Activated CD8-positive, alpha-beta memory T cell treated with anti-CD3 and anti-CD28 coated beads, Interleukin-2, amount 50 U/mL, for 1 hour (primary cell): ENCODE results near the gene INPP5B.

ENCODE experiments used
- DNase-seq: peaks from one replicate; pipeline ENCODE4 v3.0.0-alpha.2; 2020; ENCODE audit errors: extremely low read depth

Gene INPP5B

DNA sequence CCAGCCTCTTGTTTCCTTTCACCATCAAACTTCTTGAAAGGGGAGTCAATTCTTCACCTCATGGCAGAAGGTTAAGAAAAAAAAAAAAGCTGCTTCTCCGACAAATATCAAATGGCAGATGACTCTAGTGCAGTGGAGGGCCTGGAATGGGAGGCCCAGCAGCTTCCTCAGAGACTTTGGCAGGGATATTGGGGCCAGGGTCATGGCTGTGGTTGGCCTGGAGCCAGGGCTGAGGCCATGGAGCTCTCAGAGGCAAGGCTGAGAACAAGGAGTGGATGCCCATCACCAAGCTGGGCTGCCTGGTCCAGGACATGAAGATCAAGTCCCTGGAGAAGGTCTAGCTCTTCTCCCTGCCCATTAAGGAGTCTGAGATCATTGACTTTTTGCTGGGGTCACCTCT is 106.1 kb downstream of the INPP5B start:
- DNase-seq: no peak

DNA sequence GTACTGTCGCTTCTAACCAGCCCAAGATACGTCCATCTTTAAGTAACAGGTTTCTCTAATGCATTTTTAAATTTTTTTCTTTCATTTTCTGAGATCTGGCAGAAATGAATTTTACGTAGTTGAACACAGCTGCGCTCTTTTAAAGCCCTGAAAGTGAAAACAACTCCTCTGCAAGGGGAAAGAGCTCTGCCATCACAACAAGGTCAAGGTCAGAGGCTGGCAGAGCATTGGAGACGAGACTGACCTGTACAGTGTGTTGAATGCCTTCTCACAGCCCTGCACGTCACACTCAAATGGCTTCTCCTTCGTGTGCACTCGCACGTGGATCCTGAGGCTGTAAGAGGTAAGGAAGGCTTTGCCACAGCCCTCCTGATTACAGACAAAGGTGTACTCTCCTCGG is 107.2 kb downstream of the INPP5B start:
- DNase-seq: no peak

DNA sequence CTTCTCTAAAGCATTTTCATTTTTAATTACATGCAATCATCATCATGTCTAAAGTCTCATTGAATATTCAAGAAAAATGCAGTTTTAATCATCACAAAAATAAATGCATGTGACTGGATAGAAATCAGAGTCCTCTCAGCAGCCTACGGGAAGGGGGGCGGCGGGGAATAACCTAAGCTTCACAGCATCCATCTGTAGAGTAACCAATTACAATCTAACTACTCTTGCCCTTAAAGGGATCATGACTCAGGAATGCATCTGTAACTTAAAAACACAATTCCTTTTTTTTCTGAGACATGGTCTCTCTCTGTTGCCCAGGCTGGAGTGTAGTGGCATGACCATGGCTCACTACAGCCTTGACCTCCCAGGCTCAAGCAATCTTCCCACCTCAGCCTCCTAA is 110.1 kb downstream of the INPP5B start:
- no peak for DNase-seq

DNA sequence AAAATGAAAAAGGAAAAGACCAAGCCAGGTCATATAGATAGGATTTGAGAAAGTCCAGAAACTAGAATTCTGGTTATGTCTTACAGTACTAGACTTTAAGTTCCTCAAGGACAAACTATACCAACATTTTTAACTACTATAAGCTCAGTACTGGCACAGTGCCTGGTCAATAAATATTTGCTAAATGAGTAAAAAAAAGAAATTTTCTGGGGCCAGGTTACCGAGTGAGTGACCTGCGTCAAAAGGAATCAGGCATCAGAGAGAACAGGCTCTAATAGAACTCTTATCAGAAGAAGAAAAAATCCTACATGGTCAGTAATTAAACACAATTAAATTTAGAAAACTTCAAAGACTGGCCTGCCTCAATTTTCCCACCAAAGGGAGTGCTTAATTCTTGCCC is 115.0 kb downstream of the INPP5B start:
- DNase-seq: no peak

DNA sequence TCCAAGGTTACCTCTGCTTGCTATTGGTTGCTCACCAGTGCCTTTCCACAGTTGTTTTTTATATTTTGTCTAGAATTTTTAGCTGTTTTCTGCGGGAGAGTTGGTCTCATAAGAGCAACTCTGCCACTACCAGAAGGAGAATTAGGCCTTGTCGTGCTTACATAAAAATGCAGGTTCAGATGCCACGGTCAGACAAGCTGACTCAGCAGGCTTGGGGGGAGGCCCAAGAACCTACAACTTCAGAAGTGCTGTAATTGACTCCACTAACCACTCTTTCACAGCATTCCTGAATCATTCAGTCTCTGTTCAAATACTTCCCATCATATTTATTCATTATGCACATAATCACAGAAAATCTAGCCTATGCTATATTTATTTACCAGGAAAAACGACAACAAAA is 115.7 kb downstream of the INPP5B start:
- no peak for DNase-seq

DNA sequence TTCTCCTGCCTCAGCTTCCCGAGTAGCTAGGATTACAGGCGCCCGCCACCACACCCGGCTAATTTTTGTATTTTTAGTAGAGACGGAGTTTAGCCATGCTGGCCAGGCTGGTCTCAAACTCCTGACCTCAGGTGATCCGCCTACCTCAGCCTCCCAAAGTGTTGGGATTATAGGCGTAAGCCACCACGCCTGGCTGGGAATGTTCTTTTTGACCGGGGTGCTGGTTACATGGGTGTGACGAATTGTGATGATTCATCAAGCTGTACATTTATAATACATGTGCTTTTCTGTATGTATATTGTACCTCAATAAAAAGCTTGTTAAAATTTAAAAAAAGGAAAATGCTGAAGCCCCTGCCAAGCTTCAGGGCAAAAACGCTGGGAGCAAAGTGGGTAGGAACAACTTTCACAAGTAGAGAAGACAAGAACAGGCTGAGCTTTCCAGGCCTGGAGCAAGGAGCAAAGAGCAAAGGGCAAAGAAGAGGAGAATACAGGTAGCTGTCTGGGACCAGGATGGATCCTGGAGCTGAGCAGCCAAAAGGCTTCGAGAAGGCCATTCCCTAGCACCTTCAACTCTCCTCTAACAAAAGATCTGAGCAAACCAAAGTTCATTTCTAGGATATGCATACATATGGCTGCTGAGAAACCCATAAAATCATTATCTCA is 118.3 kb downstream of the INPP5B start:
- no peak for DNase-seq

DNA sequence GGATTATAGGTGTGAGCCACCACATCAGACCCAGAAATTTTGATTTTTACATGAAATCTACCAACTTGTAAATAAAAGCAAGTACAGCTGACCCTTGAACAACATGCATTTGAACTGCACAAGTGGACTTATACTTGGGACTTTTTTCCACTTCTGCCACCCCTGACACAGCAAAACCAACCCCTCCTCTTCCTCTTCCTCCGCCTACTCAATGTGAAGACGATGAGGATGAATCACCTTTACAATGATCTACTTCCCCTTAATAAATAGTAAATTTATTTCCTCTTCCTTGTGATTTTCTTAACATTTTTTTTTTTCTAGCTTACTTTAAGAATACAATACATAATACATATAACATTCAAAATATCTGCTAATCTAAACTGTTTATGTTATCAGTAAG is 121.3 kb downstream of the INPP5B start:
- no peak for DNase-seq

DNA sequence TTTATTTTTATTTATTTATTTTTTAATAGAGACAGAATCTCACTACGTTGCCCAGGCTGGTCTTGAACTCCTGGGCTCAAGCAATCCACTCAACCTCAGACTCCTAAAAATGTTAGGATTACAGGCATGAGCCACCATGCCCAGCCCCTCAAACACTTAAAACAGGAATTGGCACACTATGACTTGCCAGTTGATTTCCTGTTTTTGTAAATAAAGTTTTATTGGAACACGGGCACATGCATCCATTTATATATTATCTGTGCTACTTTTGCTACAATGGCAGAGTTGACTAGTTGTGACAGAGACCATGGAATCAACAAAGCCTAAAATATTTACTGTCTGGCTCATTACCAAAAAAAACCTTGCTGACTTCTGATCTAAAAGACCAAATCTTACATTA is 122.9 kb downstream of the INPP5B start:
- DNase-seq: no peak

DNA sequence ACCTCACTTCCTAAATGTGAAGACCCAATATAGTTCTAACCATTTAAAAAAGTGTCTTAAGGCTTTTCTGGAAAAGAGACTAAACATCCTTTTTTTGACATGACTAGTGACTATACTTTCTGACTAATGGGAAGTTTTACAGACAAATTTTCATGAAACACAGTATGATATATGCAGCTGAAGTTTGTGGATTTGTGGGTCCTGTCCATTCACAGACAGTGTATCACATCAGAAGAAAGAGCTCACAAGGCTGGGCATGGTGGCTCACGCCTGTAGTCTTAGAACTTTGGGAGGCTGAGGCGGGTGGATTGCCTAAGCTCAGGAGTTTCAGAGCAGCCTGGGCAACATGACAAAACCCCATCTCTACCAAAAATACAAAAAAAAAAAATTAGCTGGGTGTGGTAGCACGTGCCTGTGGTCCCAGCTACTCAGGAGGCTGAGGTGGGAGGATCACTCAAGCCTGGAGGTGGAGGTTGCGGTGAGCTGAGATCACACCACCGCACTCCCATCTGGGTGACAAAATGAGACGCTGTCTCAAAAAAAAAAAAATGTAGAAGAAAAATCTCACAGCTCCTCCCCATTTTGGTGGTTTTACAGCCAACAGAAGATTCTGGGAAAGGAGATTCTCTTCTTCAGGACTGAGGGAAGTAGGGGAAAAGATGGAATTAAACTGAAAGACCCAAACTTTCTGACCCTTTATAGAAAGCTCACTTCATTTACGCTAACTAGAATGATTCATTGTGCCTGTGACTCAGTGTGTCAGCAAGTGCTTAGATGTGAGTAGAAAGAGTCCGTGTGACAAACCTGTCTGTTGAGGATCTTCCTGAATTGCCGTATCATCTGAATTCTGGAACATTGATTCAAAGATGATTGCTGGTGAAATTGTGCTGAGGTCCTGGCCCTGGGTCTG is 123.7 kb downstream of the INPP5B start:
- no peak for DNase-seq

DNA sequence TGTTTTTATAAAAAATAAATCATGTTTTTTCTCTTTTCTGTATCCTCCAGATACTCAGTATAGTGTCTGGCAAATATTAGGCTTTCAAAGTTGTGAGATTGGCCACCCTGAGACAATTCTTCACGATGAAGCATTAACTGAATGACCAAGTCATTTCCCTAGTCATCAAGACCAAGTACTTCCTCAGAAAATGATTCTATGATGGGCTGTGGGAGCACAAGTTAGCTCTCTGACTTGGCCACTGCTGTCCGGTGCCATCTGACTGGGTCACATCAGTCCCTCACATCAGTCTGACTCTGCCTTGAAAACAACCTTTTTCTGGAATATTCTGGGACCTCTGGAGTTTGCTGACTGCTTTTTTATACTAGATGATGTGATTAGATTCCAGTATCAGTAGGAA is 125.4 kb downstream of the INPP5B start:
- DNase-seq: no peak

DNA sequence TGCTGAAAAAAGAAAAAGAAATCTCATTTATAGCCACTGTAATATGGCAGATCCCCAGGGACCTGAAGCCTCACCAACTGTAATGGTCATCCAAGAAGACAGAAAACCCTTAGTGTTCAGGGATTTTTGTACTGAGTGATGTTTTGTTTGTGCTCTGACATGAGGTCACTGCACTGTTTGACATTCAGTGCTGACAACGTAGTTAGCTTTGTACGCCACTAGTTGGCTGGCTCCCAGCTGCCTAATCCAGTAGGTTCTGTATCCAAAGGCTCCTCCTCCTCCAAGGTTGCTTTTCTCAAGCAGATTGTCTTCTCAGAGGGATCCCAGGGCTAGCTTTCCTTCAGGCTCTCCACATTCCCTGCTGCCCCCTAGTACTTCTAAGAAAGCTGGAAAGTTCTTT is 129.4 kb downstream of the INPP5B start:
- DNase-seq: no peak

DNA sequence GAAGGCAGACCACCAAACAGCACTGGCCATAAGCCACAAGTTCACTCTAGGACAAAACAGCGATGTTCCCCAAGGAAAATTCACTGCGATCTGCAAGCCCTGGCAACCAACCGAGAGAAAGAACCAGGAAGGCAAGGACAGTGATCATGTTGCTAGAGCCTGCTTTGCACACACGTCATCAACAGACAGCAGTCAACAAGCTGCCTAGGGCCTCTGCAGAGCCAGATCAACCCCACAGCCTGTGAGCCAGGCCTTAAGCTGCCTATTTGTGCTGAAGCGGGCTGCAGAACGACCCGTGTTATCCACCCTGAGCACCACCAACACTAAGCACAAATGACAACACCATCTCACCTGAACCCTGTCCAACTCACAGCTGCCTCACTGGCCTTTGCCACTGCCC is 132.6 kb downstream of the INPP5B start:
- DNase-seq: no peak

DNA sequence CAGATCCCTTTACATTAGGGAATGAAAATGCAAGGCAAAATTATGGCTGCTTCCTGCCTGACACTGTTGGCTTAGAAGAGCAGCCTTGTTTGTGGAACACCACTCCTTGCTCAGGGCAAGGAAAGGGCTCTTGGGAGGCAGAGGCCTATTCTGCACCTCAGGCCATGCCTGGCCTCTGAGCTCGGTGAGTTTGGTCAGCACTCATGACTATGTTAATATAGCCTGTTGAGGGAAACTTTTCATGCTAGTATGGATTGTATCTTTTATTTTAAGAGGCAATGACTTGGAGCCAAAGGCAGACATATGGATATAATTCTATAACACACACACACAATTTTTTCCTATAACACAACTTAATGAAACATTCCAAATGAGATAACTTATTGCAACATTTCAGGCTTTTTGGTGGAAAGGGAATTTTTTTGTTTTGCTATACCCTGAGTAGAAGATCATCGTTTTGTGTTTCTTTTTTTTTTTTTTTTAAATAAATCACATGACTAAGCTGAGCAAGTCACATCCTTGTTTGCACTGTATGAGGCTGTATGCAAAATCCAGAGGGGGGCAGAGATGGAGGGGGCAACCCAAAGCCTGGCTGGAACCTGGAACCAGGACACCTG is 133.2 kb downstream of the INPP5B start:
- DNase-seq: no peak

DNA sequence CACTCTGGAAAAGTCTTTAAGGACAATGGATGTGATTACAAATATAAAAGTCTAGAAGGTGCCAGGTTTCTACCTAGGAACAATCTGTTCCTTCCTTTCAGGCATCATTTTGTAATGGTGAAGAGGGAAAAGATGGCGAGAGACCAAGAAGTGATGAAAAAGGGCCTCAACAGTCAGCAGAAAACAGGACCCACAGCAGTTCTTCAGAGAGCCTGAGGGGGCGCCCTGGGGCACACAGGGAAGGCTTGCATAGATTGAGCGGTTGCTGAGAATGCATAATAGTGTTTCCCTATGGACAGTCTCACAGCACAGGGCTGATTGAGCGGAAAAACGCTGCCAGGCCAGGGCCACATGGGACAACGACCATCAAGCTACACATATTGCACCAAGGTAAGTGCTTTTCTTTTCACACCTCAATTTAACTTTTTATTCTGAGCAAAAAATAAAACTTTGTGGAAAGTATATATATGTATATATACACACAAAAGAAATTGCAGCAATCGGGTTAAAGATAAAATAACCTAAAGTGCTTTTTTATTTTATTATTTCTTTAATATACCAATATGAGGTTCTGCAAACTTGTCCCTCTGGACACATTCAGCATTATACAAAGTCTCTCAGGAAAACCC is 135.7 kb downstream of the INPP5B start:
- DNase-seq: no peak
